GM13977 (cell line): ENCODE results near the gene PTPRM.

Experiments
- DNase-seq: peaks from one replicate; pipeline ENCODE4 v3.0.0; 2012; ENCODE audit warnings: low spot score
- in situ Hi-C: fragments of 300-500 bp; cut with MboI; formaldehyde crosslinking; loops from one replicate; pipeline ENCODE4 v1.12.0; 2022; ENCODE audit warnings: low sequenced_read_pairs, low pct_unique_long_range_greater_than_20kb, mixed read lengths, inconsistent platforms; ENCODE audit not compliant: unreplicated experiment
- TF ChIP-seq, protein P1 (sequence below): IDR thresholded peaks from 2 replicates; pipeline ENCODE4 v1.5.1; 2012; ENCODE audit warnings: mild to moderate bottlenecking, control low read depth; ENCODE audit not compliant: insufficient read depth; ENCODE audit errors: extremely low read depth, missing control alignments

Gene PTPRM

DNA sequence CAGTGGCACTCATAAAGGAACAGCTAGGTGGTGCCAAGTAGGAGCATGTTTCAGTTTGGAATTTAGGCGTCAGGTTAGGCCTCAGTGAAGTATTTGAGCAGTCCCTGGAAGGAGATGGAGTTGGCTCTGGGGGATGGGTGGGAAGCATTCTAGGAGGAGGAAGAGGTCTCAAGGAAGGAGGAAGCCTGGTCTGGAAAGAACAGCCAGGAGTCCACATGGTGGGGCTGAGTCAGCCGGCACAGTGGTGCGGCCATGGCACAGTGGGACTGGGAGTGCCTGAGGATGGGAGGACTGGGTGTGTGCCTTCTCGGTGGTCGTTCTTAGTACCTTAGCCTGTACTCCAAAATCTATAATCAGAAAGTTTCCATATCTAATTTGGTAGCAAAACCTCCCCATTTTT, 373.3 kb downstream of the PTPRM start:
- in situ Hi-C loops: no loop called here
- TF ChIP-seq, protein P1, sequence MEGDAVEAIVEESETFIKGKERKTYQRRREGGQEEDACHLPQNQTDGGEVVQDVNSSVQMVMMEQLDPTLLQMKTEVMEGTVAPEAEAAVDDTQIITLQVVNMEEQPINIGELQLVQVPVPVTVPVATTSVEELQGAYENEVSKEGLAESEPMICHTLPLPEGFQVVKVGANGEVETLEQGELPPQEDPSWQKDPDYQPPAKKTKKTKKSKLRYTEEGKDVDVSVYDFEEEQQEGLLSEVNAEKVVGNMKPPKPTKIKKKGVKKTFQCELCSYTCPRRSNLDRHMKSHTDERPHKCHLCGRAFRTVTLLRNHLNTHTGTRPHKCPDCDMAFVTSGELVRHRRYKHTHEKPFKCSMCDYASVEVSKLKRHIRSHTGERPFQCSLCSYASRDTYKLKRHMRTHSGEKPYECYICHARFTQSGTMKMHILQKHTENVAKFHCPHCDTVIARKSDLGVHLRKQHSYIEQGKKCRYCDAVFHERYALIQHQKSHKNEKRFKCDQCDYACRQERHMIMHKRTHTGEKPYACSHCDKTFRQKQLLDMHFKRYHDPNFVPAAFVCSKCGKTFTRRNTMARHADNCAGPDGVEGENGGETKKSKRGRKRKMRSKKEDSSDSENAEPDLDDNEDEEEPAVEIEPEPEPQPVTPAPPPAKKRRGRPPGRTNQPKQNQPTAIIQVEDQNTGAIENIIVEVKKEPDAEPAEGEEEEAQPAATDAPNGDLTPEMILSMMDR: no peak
- DNase-seq: no peak

DNA sequence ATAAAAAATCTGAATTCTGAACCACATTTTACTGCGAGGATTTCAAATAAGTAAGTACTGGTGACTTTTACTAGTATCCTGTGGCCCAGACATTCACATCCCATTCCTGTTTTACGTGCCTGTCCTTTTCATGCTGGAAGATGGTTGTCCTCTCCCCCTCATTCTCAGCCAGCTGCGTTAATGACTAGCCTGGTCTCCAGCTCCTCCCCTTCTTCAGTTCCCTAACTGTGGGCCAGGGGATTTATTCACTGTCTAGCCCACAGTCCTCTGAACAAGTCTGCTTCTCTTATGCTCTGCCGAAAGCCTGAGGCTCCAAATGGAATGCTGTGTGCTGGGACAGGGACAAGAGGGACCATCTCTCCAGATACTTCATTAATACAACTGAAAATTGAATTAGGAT, 373.9 kb downstream of the PTPRM start:
- in situ Hi-C loops: no loop called here
- DNase-seq: no peak

DNA sequence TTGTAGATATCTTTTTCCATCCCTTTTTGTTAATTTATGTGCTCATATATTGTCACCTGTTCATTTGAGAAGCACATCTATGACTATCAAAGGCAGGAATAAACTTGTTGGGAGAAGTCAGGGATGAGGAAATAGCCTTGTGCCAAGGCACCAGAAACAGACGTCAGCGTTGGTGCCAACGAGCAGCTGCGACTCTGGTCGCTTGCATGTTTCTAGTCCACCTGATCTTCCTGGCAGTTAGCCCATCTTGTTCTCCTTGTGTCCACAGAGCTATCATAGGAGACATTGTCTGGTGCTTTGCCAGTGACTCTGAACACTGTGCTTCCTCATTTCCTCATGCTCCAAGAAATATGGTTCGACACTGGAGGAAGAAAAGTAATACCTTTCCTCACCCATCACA, 374.4 kb downstream of the PTPRM start:
- no peak for DNase-seq
- in situ Hi-C loops: no loop called here
- TF ChIP-seq, protein P1: no peak

More for the DNA sequence above, 373.9 kb downstream of the PTPRM start:
- TF ChIP-seq, protein P1: no peak

DNA sequence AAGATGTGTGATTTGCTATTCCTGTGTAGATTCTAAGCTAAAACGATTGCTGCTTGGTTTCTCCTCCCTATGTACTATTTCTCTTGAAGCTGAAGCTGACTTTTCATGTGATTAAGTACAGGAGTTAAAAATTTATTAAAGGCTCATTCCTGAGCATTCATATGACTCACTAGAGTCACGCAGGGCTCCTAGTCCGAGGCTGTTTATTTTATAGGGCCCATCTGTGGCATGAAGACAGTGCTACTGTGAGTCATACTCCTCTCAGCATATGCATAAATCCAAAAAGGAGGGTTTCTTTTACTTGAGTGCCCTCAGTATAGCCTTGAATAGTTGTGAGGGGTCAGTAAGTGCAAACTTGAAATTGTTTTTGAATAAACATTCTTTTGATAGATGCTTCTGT, 378.8 kb downstream of the PTPRM start:
- no peak for DNase-seq
- in situ Hi-C loops: no loop called here
- TF ChIP-seq, protein P1: no peak

DNA sequence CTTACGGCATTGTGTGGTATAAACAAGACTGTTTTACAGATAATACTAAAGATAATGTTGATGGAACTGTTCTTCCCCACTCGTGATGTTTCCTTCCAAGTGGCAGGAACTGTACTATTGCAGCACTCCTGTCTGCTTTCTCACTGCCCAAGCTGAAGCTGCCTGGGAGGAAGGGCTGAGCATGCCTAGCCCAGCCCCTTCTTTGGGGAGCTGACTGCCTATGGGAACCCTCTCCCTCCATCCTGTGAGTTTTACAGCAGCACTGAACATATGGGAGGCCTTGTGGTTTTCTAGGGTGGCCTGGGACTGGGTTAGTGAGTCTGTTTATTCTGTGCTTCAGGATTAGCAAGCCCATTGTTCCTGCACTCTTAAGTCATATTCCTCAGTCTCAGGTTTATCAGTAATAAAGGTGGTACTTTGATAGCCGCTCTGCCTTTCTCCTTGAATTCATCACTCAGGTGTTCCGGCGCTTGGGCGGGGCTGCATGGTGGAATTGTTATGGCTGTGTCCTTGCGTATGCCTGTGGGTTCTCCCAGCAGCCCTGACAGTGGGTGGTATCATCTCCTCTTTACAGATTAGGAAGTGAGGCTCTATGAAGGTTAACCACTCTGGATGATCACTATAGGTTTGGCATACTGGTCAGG, 379.7 kb downstream of the PTPRM start:
- no peak for DNase-seq
- in situ Hi-C loops: no loop called here
- TF ChIP-seq, protein P1: no peak

DNA sequence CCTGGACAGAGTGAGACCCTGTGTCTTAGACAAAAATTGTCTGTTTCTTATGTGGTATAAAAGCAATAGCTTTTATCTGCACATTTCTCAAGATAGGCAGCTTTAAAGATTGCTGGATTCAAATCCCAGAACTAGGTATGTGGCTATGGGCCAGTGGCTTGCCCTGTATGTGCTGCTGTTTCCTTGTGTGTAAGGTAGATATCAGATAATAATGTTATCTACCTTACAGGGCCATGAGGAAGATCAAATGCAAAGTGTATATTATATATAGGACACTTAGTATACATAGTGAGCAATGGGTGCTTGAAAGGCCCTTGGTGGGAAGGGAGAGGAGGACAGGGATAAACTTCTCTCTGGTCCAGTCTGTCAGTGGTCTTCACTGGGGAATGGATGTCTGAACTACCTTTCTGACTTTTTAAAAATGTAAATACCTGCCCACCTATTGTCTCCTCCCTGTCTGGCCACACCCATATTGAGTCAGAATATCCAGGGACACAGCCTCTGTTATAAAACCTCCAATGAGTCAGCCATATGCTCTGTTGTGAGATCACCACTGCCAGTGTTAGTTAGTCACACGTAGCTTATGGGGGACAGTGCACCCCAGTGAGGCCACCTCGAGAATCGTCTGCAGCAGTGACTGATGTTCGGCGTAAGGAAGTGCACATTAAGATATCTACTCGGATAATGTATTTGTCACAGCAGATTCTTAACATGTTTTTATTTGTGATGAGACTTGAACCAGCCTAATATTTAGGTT, 383.4 kb downstream of the PTPRM start:
- in situ Hi-C loops: no loop called here
- TF ChIP-seq, protein P1: no peak
- no peak for DNase-seq
